ENCODE data around the gene TMEM151A.
A peak's percentile ranks its signal among the peaks of the same experiment; 100 is the strongest.
"Not testable (repeated sequence)": the region's sequence is repeated elsewhere in the genome, so short reads cannot be mapped to it uniquely, and the experiment has no call there.

The TMEM151A gene

GRCh38 chr11:66310324-66310723, 18.6 kb downstream of the TMEM151A start:
- DNase-seq, result no peak

- DNase-seq, result not testable (repeated sequence)
These were observed 19.2 kb downstream of the TMEM151A start for GRCh38 chr11:66310803-66311440.

- no peak for DNase-seq
These were observed 19.8 kb downstream of the TMEM151A start for GRCh38 chr11:66311470-66311964.

- peak; percentile 92 for DNase-seq
These were observed 20.4 kb downstream of the TMEM151A start for GRCh38 chr11:66311965-66312548.

GRCh38 chr11:66312549-66313320, 21.0 kb downstream of the TMEM151A start:
- peak; percentile 94 for DNase-seq

- no peak for DNase-seq
These were observed 21.9 kb downstream of the TMEM151A start for GRCh38 chr11:66313321-66314185.

- no peak for DNase-seq
These were observed 22.4 kb downstream of the TMEM151A start for GRCh38 chr11:66314186-66314501.

GRCh38 chr11:66314561-66315497, 23.1 kb downstream of the TMEM151A start:
- no peak for DNase-seq

- no peak for DNase-seq
These were observed 23.8 kb downstream of the TMEM151A start for GRCh38 chr11:66315498-66315885.

GRCh38 chr11:66315921-66316811, 24.5 kb downstream of the TMEM151A start:
- DNase-seq, result no peak

GRCh38 chr11:66316849-66317251, 25.2 kb downstream of the TMEM151A start, which contains the start of gene CD248:
TSS of gene CD248 (minus strand) at chr11:66317044. CDS start at chr11:66317027, 17 bp downstream.
- DNase-seq, result no peak

- no peak for DNase-seq
These were observed 25.6 kb downstream of the TMEM151A start for GRCh38 chr11:66317322-66317722.

- DNase-seq, result no peak
These were observed 26.3 kb downstream of the TMEM151A start for GRCh38 chr11:66317723-66318599.

GRCh38 chr11:66318600-66318970, 26.9 kb downstream of the TMEM151A start:
- DNase-seq, result no peak

- not testable (repeated sequence) for DNase-seq
These were observed 28.6 kb downstream of the TMEM151A start for GRCh38 chr11:66320289-66320688.

- not testable (repeated sequence) for DNase-seq
These were observed 29.1 kb downstream of the TMEM151A start for GRCh38 chr11:66320748-66321147.

GRCh38 chr11:66321606-66322005, 29.9 kb downstream of the TMEM151A start:
- DNase-seq, result no peak

GRCh38 chr11:66322732-66323427, 31.2 kb downstream of the TMEM151A start:
- DNase-seq, result no peak

- DNase-seq, result no peak
These were observed 32.0 kb downstream of the TMEM151A start for GRCh38 chr11:66323684-66324083.

Data from NCI-H2107 (cell line).